ENCODE data around the gene AMH.

Gene AMH

DNA sequence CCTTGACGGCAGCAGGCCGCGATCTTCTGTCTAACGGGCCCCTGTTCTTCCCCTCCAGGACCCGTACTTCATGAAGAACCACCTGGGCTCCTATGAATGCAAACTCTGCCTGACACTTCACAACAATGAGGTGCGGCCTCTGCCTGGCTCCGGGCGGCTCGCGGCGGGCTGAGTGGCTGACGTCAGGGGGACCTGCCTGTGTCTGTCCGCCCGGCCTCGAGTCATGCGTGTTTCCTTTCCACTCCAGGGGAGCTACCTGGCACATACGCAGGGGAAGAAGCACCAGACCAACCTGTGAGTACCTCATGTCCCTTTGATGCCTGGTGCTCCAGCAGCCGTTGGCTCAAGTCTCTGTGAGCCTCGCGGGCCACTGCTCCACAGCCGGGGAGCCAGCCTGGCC is 4.6 kb upstream of the AMH start:
- DNase-seq (ENCODE audit: low read depth, low spot score): no peak
- CTCF ChIA-PET: interaction anchor here (0.6 to 2.5 kb wide), 2 partner anchors 9 to 10 kb away, joined by 3 to 7 read pairs; partner anchors contain the start of gene PLEKHJ1
- no peak overlapping the region for H3K4me3 ChIP-seq (ENCODE audit: low read depth, low read length)
- POLR2A ChIA-PET: no interaction called here
- TF ChIP-seq, protein P1, sequence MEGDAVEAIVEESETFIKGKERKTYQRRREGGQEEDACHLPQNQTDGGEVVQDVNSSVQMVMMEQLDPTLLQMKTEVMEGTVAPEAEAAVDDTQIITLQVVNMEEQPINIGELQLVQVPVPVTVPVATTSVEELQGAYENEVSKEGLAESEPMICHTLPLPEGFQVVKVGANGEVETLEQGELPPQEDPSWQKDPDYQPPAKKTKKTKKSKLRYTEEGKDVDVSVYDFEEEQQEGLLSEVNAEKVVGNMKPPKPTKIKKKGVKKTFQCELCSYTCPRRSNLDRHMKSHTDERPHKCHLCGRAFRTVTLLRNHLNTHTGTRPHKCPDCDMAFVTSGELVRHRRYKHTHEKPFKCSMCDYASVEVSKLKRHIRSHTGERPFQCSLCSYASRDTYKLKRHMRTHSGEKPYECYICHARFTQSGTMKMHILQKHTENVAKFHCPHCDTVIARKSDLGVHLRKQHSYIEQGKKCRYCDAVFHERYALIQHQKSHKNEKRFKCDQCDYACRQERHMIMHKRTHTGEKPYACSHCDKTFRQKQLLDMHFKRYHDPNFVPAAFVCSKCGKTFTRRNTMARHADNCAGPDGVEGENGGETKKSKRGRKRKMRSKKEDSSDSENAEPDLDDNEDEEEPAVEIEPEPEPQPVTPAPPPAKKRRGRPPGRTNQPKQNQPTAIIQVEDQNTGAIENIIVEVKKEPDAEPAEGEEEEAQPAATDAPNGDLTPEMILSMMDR (IDR thresholded peaks at IDR 0.05; ENCODE audit: insufficient read depth, low read length, missing control alignments): no peak

DNA sequence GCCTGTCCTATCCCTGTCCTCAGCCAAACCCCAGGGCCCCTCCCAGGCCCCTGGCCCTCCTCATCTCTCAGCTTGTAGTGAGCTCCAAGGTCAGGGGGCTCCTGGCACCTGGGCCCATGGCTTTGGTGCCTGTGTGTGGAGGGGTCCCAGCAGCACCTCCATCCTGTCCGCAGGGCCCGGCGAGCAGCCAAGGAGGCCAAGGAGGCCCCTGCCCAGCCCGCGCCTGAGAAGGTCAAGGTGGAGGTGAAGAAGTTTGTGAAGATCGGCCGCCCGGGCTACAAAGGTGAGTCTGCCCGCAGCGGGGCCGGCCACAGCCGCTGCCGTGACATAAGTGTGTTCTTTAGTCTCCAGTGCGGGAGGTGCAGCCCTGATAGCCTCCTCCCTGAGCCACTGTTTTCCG is 3.9 kb upstream of the AMH start:
- TF ChIP-seq, protein P1 (IDR thresholded peaks at IDR 0.05; ENCODE audit: insufficient read depth, low read length, missing control alignments): no peak
- ChIA-PET CTCF (interaction anchor here (0.6 to 2.5 kb wide), 3 partner anchors 9 to 16 kb away, joined by 3 to 7 read pairs (median 5); partner anchors contain the start of gene PLEKHJ1), POLR2A (no interaction called here)
- no peak for DNase-seq (ENCODE audit: low read depth, low spot score)
- no peak overlapping the region for H3K4me3 ChIP-seq (ENCODE audit: low read depth, low read length)

DNA sequence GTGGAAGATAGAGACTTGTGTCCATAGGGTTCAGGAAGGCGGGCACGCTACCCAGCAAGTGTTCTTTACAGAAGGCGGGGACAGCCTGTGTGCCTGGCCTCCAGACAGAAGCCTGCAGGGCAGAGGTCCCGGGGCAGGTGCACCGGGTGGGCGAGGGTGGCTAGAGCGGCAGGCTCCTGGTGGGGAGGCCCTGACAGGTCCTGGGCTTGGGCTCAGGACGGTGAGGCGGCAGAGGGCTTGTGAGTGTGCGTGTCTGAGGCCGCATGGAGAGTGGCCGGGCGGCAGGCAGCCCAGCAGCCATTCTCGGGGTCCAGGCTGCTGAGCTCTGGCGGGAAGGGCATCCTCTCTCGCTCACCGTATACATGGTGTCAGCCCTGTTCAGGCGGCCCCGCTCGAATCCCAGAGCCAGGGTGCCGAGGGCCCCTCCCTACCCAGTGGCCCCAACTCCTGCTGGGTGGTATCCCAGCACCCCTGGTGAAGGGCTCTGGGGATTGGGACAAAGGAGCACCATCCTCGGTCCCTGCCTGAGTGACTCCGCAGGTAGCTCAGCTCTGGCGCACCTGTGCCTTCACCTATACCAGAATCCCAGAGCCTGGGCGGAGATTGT is 3.0 kb upstream of the AMH start:
- POLR2A ChIA-PET: interaction anchor here (0.5 kb wide), 1 partner anchor 17 kb away, joined by 4 read pairs; no protein-coding TSS in a partner anchor
- TF ChIP-seq, protein P1 (IDR thresholded peaks at IDR 0.05; ENCODE audit: insufficient read depth, low read length, missing control alignments): no peak
- H3K4me3 ChIP-seq (ENCODE audit: low read depth, low read length): no peak overlapping the region
- DNase-seq (ENCODE audit: low read depth, low spot score): no peak
- CTCF ChIA-PET: interaction anchor here (1.5 to 2.5 kb wide), 2 partner anchors 8 to 16 kb away, joined by 5 to 7 read pairs; no protein-coding TSS in a partner anchor

DNA sequence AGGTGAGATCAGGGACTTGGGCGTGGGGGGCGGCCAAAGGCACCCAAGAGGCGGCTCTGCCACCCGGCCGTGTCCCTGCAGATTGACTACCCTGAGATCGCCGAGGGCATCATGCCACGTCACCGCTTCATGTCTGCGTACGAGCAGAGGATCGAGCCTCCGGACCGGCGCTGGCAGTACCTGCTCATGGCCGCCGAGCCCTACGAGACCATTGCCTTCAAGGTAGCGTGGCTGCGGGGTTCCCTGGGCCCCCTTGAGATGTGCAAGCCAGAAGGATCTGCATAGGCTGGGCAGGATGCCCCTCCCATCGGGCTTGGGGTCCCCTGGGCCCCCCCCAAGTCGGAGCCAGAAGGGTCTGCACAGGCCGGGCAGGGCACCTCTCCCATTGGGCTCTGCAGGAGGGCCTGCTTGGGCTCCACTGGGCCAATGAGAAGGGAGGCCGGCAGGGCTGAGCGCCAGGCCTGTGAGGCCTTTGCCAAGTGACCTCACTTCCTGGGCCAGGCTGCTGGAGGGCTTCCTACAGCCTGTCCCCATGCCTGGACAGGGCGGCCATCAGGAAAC is 2.2 kb upstream of the AMH start:
- POLR2A ChIA-PET: interaction anchor here (0.5 kb wide), 1 partner anchor 16 kb away, joined by 4 read pairs; no protein-coding TSS in a partner anchor
- TF ChIP-seq, protein P1 (IDR thresholded peaks at IDR 0.05; ENCODE audit: insufficient read depth, low read length, missing control alignments): no peak
- no peak overlapping the region for H3K4me3 ChIP-seq (ENCODE audit: low read depth, low read length)
- CTCF ChIA-PET: interaction anchor here (1.5 to 2.5 kb wide), 2 partner anchors 7 to 15 kb away, joined by 5 to 7 read pairs; no protein-coding TSS in a partner anchor
- no peak for DNase-seq (ENCODE audit: low read depth, low spot score)

DNA sequence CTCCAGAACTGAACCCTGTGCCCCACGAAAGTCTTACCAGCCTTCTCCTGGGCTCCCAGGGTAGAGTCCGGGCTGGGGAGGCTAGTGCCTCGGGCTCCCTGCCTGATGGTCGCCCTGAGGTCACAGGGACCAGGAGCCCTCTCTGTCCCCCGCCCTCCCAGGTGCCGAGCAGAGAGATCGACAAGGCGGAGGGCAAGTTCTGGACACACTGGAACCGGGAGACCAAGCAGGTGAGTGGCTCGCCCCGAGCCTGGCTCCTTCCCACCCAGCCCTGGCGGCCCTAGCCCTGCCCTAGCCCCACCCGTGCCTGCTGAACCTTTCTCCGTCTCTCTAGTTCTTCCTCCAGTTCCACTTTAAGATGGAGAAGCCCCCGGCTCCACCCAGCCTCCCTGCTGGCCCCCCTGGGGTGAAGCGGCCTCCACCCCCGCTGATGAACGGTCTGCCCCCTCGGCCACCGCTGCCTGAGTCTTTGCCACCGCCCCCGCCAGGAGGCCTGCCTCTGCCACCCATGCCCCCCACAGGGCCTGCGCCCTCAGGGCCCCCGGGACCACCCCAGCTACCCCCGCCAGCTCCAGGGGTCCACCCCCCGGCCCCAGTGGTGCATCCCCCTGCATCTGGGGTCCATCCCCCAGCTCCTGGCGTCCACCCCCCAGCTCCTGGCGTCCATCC is 1.6 kb upstream of the AMH start:
- CTCF ChIA-PET: interaction anchor here (0.6 kb wide), 1 partner anchor 8 kb away, joined by 3 read pairs; no protein-coding TSS in a partner anchor
- no peak overlapping the region for H3K4me3 ChIP-seq (ENCODE audit: low read depth, low read length)
- POLR2A ChIA-PET: no interaction called here

More for the DNA sequence above, 1.6 kb upstream of the AMH start:
- no peak for DNase-seq (ENCODE audit: low read depth, low spot score)
- TF ChIP-seq, protein P1 (IDR thresholded peaks at IDR 0.05; ENCODE audit: insufficient read depth, low read length, missing control alignments): no peak

Data from AG04449 (cell line).